Chondrocyte (in vitro differentiated cells): ENCODE results near the gene ZDHHC1. TPM values are rescaled to one million over a fixed set of nuclear protein-coding genes. Genes with fewer than 3 reads are reported as not detected.

ENCODE experiments used
- DNase-seq: peaks from one replicate; pipeline ENCODE4 v3.0.0; 2021; ENCODE audit warnings: mixed read lengths, low spot score
- H3K27ac Mint-ChIP-seq: one replicate; pipeline ENCODE4 v1.8.0; 2021; ENCODE audit warnings: mild to moderate bottlenecking, moderate library complexity, mixed read lengths; ENCODE audit not compliant: unreplicated experiment
- H3K27me3 Mint-ChIP-seq: 2 replicates; pipeline ENCODE4 v1.8.0; 2021; ENCODE audit warnings: low read depth, mixed read lengths
- H3K36me3 Mint-ChIP-seq: 2 replicates; pipeline ENCODE4 v1.8.0; 2021; ENCODE audit warnings: low read depth, mixed read lengths
- H3K4me1 Mint-ChIP-seq: 2 replicates; pipeline ENCODE4 v1.8.0; 2021; ENCODE audit warnings: low read depth, mild to moderate bottlenecking, mixed read lengths
- H3K4me3 Mint-ChIP-seq: one replicate; pipeline ENCODE4 v1.8.0; 2021; ENCODE audit warnings: mild to moderate bottlenecking, moderate library complexity, mixed read lengths; ENCODE audit not compliant: unreplicated experiment
- H3K9me3 Mint-ChIP-seq: 2 replicates; pipeline ENCODE4 v1.8.0; 2021; ENCODE audit warnings: low read depth, mixed read lengths
- total RNA-seq: library from RNA; stranded (reverse); gene quantifications from 3 replicates; pipeline ENCODE4 v1.2.1, GENCODE V29; 2021
- TF ChIP-seq, protein P1 (sequence below): fragments of 200-600 bp; sonication (generic); IDR thresholded peaks from 2 replicates; pipeline ENCODE4 v1.5.0; 2021; ENCODE audit warnings: antibody characterized with exemption, mild to moderate bottlenecking, moderate library complexity

The ZDHHC1 gene
- total RNA-seq, 1 donor from 2014 or later: 12.2 TPM

DNA sequence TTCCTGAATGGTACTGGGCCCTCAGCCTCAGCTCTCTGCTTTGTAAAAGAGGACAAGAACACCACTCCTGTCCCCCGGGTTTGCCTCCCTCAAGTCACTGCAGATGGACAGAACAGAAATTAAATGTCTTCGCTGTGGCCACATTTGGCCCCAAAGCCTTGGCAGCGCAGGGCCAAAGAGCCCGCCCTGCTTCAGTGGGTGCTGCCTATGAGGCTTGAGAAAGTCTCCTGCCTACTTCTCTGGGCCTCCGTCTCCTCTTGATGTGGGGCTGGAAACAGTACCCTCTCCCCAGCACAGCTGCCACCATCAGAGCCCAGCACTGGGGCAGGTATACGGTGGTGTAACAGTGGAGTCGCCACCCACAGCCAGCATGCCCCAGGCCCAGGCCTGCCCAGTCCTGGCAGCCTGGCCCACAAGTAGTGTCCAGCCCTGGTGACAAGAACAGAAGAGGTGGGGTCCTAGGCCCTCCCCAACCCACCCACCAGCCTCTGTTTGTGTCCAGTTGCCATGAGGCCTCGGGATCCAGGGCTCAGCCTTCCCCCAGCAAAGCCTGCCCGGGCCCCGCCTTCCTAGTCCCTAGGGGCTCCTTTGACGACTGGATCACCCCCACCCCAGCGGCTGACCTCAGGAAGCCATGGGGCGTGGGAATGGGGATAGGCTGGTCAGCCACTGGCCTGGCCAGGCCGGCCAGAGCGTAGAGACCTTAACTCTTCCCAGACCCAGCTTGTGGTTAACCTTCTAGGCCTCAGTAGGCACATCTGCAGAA, 19.1 kb downstream of the ZDHHC1 start:
- TF ChIP-seq, protein P1, sequence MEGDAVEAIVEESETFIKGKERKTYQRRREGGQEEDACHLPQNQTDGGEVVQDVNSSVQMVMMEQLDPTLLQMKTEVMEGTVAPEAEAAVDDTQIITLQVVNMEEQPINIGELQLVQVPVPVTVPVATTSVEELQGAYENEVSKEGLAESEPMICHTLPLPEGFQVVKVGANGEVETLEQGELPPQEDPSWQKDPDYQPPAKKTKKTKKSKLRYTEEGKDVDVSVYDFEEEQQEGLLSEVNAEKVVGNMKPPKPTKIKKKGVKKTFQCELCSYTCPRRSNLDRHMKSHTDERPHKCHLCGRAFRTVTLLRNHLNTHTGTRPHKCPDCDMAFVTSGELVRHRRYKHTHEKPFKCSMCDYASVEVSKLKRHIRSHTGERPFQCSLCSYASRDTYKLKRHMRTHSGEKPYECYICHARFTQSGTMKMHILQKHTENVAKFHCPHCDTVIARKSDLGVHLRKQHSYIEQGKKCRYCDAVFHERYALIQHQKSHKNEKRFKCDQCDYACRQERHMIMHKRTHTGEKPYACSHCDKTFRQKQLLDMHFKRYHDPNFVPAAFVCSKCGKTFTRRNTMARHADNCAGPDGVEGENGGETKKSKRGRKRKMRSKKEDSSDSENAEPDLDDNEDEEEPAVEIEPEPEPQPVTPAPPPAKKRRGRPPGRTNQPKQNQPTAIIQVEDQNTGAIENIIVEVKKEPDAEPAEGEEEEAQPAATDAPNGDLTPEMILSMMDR: no peak
- H3K27ac Mint-ChIP-seq: no peak overlapping the region

DNA sequence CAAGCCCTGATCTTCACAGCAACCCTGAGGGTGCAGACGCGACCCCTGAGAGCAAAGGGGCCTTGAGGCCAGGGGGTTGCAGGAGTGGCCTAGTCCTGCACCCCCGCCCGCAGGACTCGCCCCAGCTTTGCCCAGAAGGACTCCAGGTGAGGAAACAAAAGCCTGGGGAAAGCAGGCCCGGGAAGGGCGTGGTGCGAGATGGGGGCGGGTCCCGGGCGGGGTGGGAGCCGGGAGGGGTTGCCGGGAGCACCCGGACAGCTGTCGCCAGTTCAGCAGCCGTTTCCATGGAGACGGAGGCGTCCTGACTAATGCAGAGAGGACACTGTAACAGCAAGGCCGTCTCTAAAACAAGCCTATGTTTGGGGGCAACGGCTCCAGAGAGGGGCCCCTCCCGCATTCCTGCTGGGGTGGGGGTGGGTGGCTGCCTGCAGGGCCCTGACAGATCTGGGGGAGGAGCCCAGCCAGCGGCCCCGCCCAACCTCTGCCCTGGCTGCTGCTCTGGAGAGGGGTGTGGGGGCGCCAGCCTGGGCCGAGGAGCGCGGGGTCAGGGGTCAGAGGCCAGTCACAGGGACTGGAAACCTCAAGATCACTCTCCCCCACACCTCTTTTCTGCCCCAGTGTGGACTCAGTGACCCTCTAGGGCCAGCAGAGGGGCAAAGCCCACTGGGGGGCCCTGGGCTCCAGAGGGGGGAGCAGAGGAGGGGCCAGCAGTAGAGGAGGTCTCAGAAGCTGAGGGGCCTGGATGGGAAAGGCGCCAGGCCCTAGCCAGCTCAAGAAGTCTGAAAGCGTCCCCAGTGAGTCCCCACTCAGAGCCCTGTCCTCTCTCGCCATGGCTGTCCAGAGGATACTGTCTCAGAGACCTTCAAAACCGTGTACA, 19.9 kb downstream of the ZDHHC1 start:
- Mint-ChIP-seq H3K27ac (no peak overlapping the region), H3K36me3 (no peaks in the 10 kb centered on the region), H3K9me3 (no peaks in the 10 kb centered on the region), H3K4me3 (no peak overlapping the region), H3K4me1 (peaks cover 21% of the 10 kb centered on the region), H3K27me3 (peaks cover 2% of the 10 kb centered on the region)
- no peak for DNase-seq
- TF ChIP-seq, protein P1: no peak

More for the DNA sequence above, 19.1 kb downstream of the ZDHHC1 start:
- H3K4me1 Mint-ChIP-seq: peaks cover 21% of the 10 kb centered on the region
- no peaks in the 10 kb centered on the region for H3K9me3 Mint-ChIP-seq
- no peaks in the 10 kb centered on the region for H3K36me3 Mint-ChIP-seq
- H3K27me3 Mint-ChIP-seq: peaks cover 2% of the 10 kb centered on the region
- no peak overlapping the region for H3K4me3 Mint-ChIP-seq
- DNase-seq: peak; percentile 69

DNA sequence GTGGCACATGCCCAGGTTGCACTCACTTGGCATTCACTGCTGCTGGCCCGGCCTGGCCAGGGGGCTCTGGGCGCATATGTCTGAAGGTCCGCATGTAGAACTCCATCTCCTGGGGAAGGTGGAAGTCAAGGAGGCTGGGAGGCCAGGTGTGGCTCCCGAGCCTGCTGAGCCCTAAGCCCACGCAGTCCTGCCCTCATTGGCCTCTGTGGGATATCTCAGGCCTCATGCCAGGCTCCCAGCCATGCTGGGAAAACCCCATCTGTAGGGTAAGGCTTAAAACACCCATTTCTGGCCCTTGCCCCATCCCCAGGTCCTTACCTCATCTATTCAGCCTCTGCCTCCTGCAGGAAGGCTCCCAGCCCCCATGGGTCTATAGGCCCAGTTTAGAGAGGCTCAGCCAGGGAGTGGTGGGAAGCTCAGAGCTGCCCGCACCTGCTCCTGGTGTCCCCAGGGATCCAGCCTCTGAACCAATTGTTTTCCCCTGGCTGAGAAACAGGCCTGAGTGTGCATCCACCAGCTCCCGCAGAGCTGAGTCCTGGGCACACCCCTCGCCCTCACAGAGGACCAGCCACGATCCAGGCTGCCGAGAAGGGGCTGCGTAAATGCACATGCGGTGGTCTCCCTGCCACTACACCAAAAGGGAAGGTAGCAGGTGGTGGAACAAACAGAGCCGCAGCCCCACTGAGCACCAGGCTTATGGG, 20.7 kb downstream of the ZDHHC1 start:
- no peak for DNase-seq
- TF ChIP-seq, protein P1: no peak
- Mint-ChIP-seq H3K27me3 (peaks cover 2% of the 10 kb centered on the region), H3K4me3 (no peak overlapping the region), H3K9me3 (no peaks in the 10 kb centered on the region), H3K27ac (no peak overlapping the region), H3K36me3 (no peaks in the 10 kb centered on the region), H3K4me1 (peaks cover 21% of the 10 kb centered on the region)

DNA sequence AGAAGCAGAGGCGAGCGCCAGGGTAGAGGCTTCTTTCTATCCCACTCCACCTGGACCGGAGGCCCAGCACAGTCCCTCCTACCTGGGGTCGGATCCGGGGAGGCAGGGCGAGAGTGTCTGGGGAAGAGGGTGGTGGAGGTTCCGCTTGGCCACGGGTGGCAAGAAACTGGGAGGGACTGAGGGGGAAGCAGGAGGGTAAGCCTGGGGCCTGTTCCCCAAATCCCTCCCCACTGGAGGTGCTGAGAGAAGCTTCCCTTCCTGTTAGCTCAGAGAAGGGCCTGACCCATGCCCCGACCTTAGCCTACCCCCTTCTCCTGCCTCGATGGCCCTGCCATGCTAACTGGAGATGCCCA, 21.2 kb downstream of the ZDHHC1 start:
- Mint-ChIP-seq H3K36me3 (no peaks in the 10 kb centered on the region), H3K4me3 (no peak overlapping the region), H3K9me3 (no peaks in the 10 kb centered on the region), H3K27ac (no peak overlapping the region), H3K4me1 (peaks cover 21% of the 10 kb centered on the region), H3K27me3 (peaks cover 2% of the 10 kb centered on the region)
- no peak for DNase-seq
- TF ChIP-seq, protein P1: no peak
